NOMO-1 (cell line): Measurements from ENCODE around the gene TNFRSF12A.
"Not testable (repeated sequence)": the region's sequence is repeated elsewhere in the genome, so short reads cannot be mapped to it uniquely, and the experiment has no call there.

Experiments
- DNase-seq, 2 experiments: peaks; one replicate each; lab custom pipeline; 2025; ENCODE audit not compliant: unreplicated experiment in 2 of 2; lab: John Stamatoyannopoulos, UW

Gene TNFRSF12A

DNA sequence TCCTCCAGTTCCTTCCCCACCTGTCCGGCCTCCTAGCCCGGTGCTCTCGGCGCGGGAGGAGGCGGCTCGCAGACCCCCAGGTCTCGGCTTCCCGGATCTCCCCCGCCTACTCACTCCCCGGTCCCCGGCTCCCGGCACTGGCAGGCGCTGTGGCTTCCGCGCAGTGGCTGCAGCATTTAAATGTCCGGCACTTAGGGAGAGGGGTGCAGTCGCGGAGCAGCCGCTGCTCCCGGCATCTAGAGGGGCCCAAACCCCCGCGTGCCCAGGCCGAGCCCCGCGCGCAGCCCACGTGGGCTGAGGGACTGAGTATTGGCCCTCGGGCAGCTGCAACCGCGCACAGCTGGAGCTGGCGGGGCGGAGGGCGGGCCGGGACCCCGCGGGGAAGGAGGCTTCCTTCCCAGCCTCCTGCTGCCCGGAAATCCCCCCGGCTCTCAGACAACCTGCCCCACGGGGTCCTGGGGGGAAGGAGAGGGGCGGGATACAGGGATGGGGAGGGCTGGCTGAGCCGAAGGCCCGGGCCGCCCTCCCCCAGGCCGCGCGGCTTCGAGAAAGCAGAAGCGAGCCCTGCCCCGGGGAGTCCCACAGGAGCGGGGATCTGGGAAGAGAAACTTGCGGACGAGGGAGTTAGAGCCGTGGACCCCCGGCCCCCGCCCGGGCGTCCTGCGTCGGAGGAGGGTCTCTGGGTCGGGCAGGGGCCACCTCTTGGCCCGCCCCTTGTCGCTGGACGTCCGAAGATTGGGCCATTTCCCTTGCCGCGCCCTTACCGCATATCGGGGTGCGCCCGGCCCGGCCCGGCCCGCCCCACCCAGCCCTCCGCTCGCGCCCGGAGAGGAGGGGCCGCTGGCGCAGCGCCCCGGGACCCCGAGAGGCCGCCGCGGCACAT lies 25.8 kb downstream of the TNFRSF12A start, which contains the start of gene MMP25:
Gene MMP25, plus strand, starts transcription at position 804 of the 883 bp plus-strand sequence. CDS start 357 bp downstream, outside the sequence.
- DNase-seq: peak in 1 of 2 experiments; percentile 36

DNA sequence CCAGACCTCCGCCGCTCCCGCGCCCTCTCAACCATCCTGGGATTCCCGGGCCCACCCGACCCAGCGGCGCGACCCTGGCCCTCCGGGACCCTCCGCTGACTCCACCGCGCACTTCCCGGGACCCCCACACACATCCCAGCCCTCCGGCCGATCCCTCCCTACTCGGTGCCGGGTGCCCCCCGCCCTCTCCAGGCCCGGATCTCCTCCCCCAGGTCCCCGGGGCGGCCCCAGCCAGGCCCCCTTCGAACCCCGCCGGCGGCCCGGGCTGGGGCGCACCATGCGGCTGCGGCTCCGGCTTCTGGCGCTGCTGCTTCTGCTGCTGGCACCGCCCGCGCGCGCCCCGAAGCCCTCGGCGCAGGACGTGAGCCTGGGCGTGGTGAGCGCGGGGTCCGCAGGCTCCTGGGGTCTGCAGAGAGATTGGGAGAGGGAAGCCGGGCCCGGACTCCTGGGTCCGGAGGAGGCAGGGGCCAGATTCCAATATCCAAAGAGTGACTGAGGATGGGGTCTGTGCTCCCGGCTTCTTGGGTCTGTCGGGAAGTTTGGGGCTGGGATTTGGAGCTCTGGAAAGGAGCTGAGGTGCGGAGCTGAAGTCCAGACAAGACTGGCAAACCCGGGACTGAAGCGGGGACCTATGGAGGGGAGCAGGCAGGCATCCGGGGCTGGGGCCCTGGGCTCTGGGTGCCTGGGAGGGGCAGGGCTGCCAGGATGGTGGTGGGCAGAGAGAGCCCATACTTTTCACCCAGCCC lies 26.6 kb downstream of the TNFRSF12A start:
- DNase-seq: no peak

- DNase-seq: no peak
These were observed 27.2 kb downstream of the TNFRSF12A start for GRCh38 chr16:3047387-3047720.

GRCh38 chr16:3049921-3050481 lies 29.8 kb downstream of the TNFRSF12A start:
- no peak for DNase-seq

- DNase-seq: peak in 1 of 2 experiments; percentile 23
These were observed 30.3 kb downstream of the TNFRSF12A start for GRCh38 chr16:3050487-3050886.

GRCh38 chr16:3051009-3051408 lies 30.8 kb downstream of the TNFRSF12A start:
- no peak for DNase-seq

GRCh38 chr16:3051494-3051893 lies 31.3 kb downstream of the TNFRSF12A start:
- DNase-seq: no peak

- DNase-seq: not testable (repeated sequence)
These were observed 32.6 kb downstream of the TNFRSF12A start for GRCh38 chr16:3052571-3053329.

DNA sequence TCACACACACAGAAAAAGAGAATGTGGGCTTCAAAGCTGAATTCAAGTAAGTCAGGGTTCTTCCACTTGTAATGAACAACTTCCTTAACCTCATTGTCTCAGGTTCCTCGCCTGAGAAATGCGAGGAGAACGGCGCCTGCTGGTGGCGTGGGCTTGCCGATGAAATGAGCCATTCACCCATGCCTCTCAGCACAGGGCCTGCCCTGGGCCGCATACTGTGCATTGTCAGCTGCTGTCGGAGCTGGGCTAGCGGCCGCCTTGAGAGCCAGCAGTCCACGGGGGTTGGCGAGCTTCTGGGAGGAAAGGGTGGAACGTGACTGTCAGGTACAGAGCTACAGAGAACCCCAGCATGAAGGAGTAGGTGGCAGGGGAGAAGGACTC lies 33.2 kb downstream of the TNFRSF12A start:
- DNase-seq: peak in 1 of 2 experiments; percentile 15

- DNase-seq: peak; percentile 67 to 70
These were observed 35.0 kb downstream of the TNFRSF12A start for GRCh38 chr16:3054965-3055733.

GRCh38 chr16:3055734-3056115 lies 35.6 kb downstream of the TNFRSF12A start:
- not testable (repeated sequence) for DNase-seq

- DNase-seq: no peak
These were observed 36.4 kb downstream of the TNFRSF12A start for GRCh38 chr16:3056336-3057180.

GRCh38 chr16:3057181-3058138 lies 37.3 kb downstream of the TNFRSF12A start:
- no peak for DNase-seq

DNA sequence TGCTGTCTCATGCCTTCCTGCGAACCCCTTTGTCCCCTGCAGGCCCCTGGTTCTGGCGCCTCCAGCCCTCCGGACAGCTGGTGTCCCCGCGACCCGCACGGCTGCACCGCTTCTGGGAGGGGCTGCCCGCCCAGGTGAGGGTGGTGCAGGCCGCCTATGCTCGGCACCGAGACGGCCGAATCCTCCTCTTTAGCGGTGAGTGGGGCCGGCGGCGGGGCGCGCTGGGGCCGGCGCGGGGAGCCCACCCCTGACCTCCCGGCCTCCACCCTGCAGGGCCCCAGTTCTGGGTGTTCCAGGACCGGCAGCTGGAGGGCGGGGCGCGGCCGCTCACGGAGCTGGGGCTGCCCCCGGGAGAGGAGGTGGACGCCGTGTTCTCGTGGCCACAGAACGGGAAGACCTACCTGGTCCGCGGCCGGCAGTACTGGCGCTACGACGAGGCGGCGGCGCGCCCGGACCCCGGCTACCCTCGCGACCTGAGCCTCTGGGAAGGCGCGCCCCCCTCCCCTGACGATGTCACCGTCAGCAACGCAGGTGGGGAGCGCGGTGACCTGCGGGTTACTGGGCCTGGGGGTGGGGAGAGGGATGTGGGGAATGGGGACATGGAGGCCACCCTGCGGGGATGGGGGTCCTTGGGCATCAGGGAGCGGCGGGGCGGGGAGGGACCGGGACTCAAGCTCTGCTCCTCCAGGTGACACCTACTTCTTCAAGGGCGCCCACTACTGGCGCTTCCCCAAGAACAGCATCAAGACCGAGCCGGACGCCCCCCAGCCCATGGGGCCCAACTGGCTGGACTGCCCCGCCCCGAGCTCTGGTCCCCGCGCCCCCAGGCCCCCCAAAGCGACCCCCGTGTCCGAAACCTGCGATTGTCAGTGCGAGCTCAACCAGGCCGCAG lies 38.2 kb downstream of the TNFRSF12A start:
- peak in 1 of 2 experiments; percentile 22 for DNase-seq

DNA sequence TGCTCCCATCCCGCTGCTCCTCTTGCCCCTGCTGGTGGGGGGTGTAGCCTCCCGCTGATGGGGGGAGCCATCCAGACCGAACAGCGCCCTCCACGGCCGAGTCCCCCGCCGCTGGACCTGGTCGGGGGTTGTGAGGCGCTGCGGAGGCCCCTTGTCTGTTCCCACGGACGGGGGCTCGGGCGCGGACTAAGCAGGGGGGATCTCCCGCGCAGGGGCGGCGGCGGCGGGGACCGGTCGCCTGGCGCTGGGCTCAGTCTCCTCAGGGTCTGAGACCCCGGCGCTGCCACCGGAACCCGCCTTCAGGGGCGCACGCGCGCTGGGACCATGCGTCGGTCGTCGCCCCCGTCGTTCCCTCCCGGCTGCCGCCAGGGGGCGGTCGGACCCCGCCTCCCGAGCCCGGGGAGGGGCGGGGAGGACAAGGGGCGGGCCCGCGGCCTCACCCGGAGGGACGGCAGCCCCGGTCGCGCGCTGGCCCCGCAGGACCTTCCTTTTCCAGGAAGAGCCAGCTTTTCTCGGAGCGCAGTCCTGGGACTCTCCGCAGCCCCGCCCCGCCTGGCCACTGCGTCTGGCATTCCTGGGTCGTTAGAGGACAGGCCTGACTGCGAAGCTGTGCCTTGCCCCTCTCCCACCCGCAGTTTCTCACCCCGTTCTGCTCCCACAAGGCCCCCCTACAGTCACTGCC lies 39.0 kb downstream of the TNFRSF12A start:
- DNase-seq: peak; percentile 64 to 69

DNA sequence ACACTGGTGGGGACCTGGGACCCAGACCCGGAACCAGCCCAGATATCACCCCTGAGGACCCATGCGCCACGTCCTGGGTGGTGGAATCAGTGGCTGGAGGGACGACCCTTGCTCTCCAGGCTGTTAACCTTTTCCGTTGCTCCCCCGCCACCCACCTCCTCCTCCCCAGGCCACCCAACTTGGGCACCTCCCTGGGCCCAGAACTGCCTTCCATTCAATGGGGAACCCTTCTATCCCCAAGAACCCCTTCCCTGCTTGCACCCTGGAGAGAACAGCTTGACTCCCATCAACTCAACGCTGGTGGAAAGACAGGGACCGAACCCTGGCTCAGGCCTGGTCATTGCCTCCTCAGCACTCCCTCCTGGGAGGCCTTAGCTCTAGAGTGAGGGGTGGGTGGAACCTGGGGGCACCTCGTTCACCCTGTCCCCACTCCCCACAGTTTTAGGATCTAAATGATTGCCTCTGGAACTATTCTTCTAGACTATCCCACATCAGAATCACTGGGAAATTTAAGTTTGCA lies 39.6 kb downstream of the TNFRSF12A start:
- no peak for DNase-seq
